H9 (cell line): ENCODE measurements around the gene ARPC1A. TPM values are rescaled to one million over a fixed set of nuclear protein-coding genes. Genes with fewer than 3 reads are reported as not detected.

ENCODE experiments used
- DNase-seq: peaks from one replicate; pipeline ENCODE4 v3.0.0-alpha.2; 2017
- H2AFZ ChIP-seq: one replicate; pipeline ENCODE4 v1.6.1; 2013; ENCODE audit warnings: mild to moderate bottlenecking, low read length, control low read depth, moderate library complexity
- H2AK5ac ChIP-seq: 2 replicates; pipeline ENCODE4 v1.6.1; 2013; ENCODE audit warnings: low read length, control low read depth, mixed read lengths; ENCODE audit not compliant: insufficient read length
- H2BK120ac ChIP-seq: one replicate; pipeline ENCODE4 v1.6.1; 2013; ENCODE audit warnings: low read depth, mild to moderate bottlenecking, low read length, control low read depth, inconsistent platforms; ENCODE audit not compliant: poor library complexity, severe bottlenecking
- H2BK12ac ChIP-seq: 2 replicates; pipeline ENCODE4 v1.6.1; 2013; ENCODE audit warnings: low read length, control low read depth, mixed read lengths, low read depth; ENCODE audit not compliant: insufficient read length
- H2BK15ac ChIP-seq: 2 replicates; pipeline ENCODE4 v1.6.1; 2013; ENCODE audit warnings: low read depth, low read length, control low read depth
- H2BK20ac ChIP-seq: one replicate; pipeline ENCODE4 v1.6.1; 2013; ENCODE audit warnings: low read depth, mild to moderate bottlenecking, low read length, control low read depth, inconsistent platforms; ENCODE audit not compliant: poor library complexity, severe bottlenecking
- H2BK5ac ChIP-seq: 2 replicates; pipeline ENCODE4 v1.6.1; 2013; ENCODE audit warnings: low read length, control low read depth, mixed read lengths; ENCODE audit not compliant: insufficient read length
- H3K14ac ChIP-seq: 2 replicates; pipeline ENCODE4 v1.6.1; 2013; ENCODE audit warnings: low read length, control low read depth; ENCODE audit not compliant: insufficient read depth
- H3K18ac ChIP-seq: 2 replicates; pipeline ENCODE4 v1.6.1; 2013; ENCODE audit warnings: low read depth, mild to moderate bottlenecking, mixed read lengths, low read length, control low read depth; ENCODE audit not compliant: insufficient read length
- H3K23ac ChIP-seq: 2 replicates; pipeline ENCODE4 v1.6.1; 2013; ENCODE audit warnings: low read length, control low read depth, mixed read lengths, low read depth; ENCODE audit not compliant: insufficient read length
- H3K23me2 ChIP-seq: 2 replicates; pipeline ENCODE4 v1.6.1; 2013; ENCODE audit warnings: low read depth, mild to moderate bottlenecking, mixed read lengths, low read length, control low read depth; ENCODE audit not compliant: insufficient read length, poor library complexity, severe bottlenecking
- H3K27ac ChIP-seq: 2 replicates; pipeline ENCODE4 v1.5.1; 2013; ENCODE audit warnings: low read length, control low read depth, mixed read lengths, low read depth; ENCODE audit not compliant: insufficient read length
- H3K27me3 ChIP-seq: 2 replicates; pipeline ENCODE4 v1.6.1; 2013; ENCODE audit warnings: low read length, control low read depth, inconsistent platforms; ENCODE audit not compliant: insufficient read depth
- H3K4ac ChIP-seq: 2 replicates; pipeline ENCODE4 v1.6.1; 2013; ENCODE audit warnings: low read depth, mild to moderate bottlenecking, control low read depth, inconsistent platforms, low read length, moderate library complexity
- H3K4me1 ChIP-seq: 2 replicates; pipeline ENCODE4 v1.6.1; 2013; ENCODE audit warnings: low read length, control low read depth, inconsistent platforms; ENCODE audit not compliant: insufficient read depth
- H3K4me2 ChIP-seq: 2 replicates; pipeline ENCODE4 v1.6.1; 2013; ENCODE audit warnings: low read length, control low read depth, mixed read lengths; ENCODE audit not compliant: insufficient read length, insufficient read depth
- H3K56ac ChIP-seq: 2 replicates; pipeline ENCODE4 v1.6.1; 2013; ENCODE audit warnings: low read depth, mild to moderate bottlenecking, mixed read lengths, low read length, control low read depth; ENCODE audit not compliant: insufficient read length
- H3K79me1 ChIP-seq: 2 replicates; pipeline ENCODE4 v1.6.1; 2013; ENCODE audit warnings: low read depth, mild to moderate bottlenecking, moderate library complexity, low read length, control low read depth, inconsistent platforms; ENCODE audit not compliant: insufficient read depth, poor library complexity, severe bottlenecking
- H3K79me2 ChIP-seq: 2 replicates; pipeline ENCODE4 v1.6.1; 2013; ENCODE audit warnings: low read length, control low read depth, inconsistent platforms; ENCODE audit not compliant: insufficient read depth
- H3K9ac ChIP-seq: 2 replicates; pipeline ENCODE4 v1.6.1; 2013; ENCODE audit warnings: low read length, control low read depth, mixed read lengths; ENCODE audit not compliant: insufficient read length; ENCODE audit errors: extremely low read depth
- H3K9me3 ChIP-seq: one replicate; pipeline ENCODE4 v1.6.1; 2013; ENCODE audit warnings: low read depth, low read length, inconsistent platforms; ENCODE audit not compliant: control insufficient read depth
- H3T11ph ChIP-seq: one replicate; pipeline ENCODE4 v1.6.1; 2013; ENCODE audit warnings: mild to moderate bottlenecking, low read length, control low read depth, inconsistent platforms
- H4K20me1 ChIP-seq: one replicate; pipeline ENCODE4 v1.6.1; 2013; ENCODE audit not compliant: control insufficient read depth, insufficient read length, insufficient read depth
- H4K5ac ChIP-seq: 2 replicates; pipeline ENCODE4 v1.6.1; 2013; ENCODE audit warnings: low read depth, mild to moderate bottlenecking, mixed read lengths, low read length, control low read depth; ENCODE audit not compliant: insufficient read length
- H4K8ac ChIP-seq: replicated peaks from 2 replicates; pipeline ENCODE4 v1.6.1; 2013; ENCODE audit warnings: low read length, control low read depth, mixed read lengths, low read depth; ENCODE audit not compliant: insufficient read length
- H4K91ac ChIP-seq: 2 replicates; pipeline ENCODE4 v1.6.1; 2013; ENCODE audit warnings: low read depth, mild to moderate bottlenecking, moderate library complexity, mixed read lengths, low read length, control low read depth; ENCODE audit not compliant: insufficient read length
- H3K27ac Mint-ChIP-seq, 3 experiments: 2 replicates in 2 of 3; 3 replicates in 1 of 3; pipeline ENCODE4 v1.8.0; 2020 to 2021; ENCODE audit warnings: mixed read lengths in 3 of 3, mild to moderate bottlenecking in 1 of 3, moderate library complexity in 1 of 3
- H3K27me3 Mint-ChIP-seq: 2 replicates; pipeline ENCODE4 v1.8.0; 2021; ENCODE audit warnings: low read depth, mild to moderate bottlenecking, moderate library complexity, mixed read lengths
- H3K36me3 Mint-ChIP-seq, 3 experiments: 2 replicates in 2 of 3; 3 replicates in 1 of 3; pipeline ENCODE4 v1.8.0; 2020 to 2021; ENCODE audit warnings: low read depth in 3 of 3, mixed read lengths in 3 of 3; ENCODE audit not compliant: insufficient read depth in 1 of 3
- H3K4me1 Mint-ChIP-seq, 2 experiments: 2 replicates each; pipeline ENCODE4 v1.8.0; 2020; ENCODE audit warnings: mixed read lengths in 2 of 2
- H3K4me3 Mint-ChIP-seq, 2 experiments: 2 replicates in 1 of 2; 3 replicates in 1 of 2; pipeline ENCODE4 v1.8.0; 2020 to 2021; ENCODE audit warnings: mild to moderate bottlenecking in 2 of 2, mixed read lengths in 2 of 2, moderate library complexity in 1 of 2
- H3K9me3 Mint-ChIP-seq, 2 experiments: 2 replicates in 1 of 2; 3 replicates in 1 of 2; pipeline ENCODE4 v1.8.0; 2020; ENCODE audit warnings: mild to moderate bottlenecking in 2 of 2, mixed read lengths in 2 of 2, moderate library complexity in 1 of 2
- CTCF ChIP-seq: fragments of 200-600 bp; sonication (generic); conservative IDR thresholded peaks from 3 replicates; pipeline ENCODE4 v1.8.0; 2021; ENCODE audit warnings: antibody characterized with exemption, mild to moderate bottlenecking
- WGBS: extraction: QIAGEN DNeasy Blood & Tissue Kit; methylation state at CpG from one replicate; pipeline ENCODE4 v1.1.7; 2013; ENCODE audit warnings: missing lambda C conversion rate, low lambda C conversion rate, mixed read lengths; ENCODE audit not compliant: insufficient read length; ENCODE audit errors: extremely low coverage; 5-methylcytosine and 5-hydroxymethylcytosine counted together
- total RNA-seq: library from RNA; stranded (reverse); gene quantifications from 2 replicates; pipeline ENCODE4 v1.2.1, GENCODE V29; 2021

ARPC1A gene
- total RNA-seq, 1 experiment from 2014 or later, result 169 TPM

GRCh38 chr7:99362801-99363200 lies 37.1 kb downstream of the ARPC1A start:
- Histone ChIP-seq H4K8ac (no peak overlapping the region), H3K79me1 (no peaks in the 10 kb centered on the region), H3K14ac (no peak overlapping the region), H3K79me2 (no peaks in the 10 kb centered on the region), H2BK15ac (no peak overlapping the region), H4K5ac (no peak overlapping the region), H2BK5ac (no peak overlapping the region), H4K91ac (no peak overlapping the region), H3T11ph (no peak overlapping the region), H3K27ac (no peak overlapping the region), H3K56ac (no peak overlapping the region), H3K27me3 (no peaks in the 10 kb centered on the region), H3K4me1 (peaks cover 3% of the 10 kb centered on the region; the same call in 1 of the 2 replicates), H3K23me2 (no peaks in the 10 kb centered on the region), H2BK12ac (no peak overlapping the region), H3K9me3 (no peaks in the 10 kb centered on the region), H2BK20ac (no peak overlapping the region), H3K23ac (no peak overlapping the region), H3K18ac (no peak overlapping the region), H3K4me2 (no peak overlapping the region), H3K4ac (no peak overlapping the region), H2AK5ac (no peak overlapping the region), H2BK120ac (no peak overlapping the region), H2AFZ (no peak overlapping the region), H3K9ac (no peak overlapping the region), H4K20me1 (no peaks in the 10 kb centered on the region)
- Mint-ChIP-seq H3K4me1 (peaks cover 10 to 19% of the 10 kb centered on the region in 2 experiments), H3K27ac (no peak overlapping the region), H3K27me3 (no peaks in the 10 kb centered on the region), H3K9me3 (no peaks in the 10 kb centered on the region), H3K4me3 (no peak overlapping the region), H3K36me3 (peaks cover 22 to 81% (median 64%) of the 10 kb centered on the region in 3 experiments; a peak in 6 of 7 replicates)
- WGBS, result no CpG with 5 or more reads among the region's 3 CpGs
- DNase-seq, result no peak
- TF ChIP-seq CTCF, result no peak
